Measurements from ENCODE around the gene CNFN.

CNFN gene

GRCh38 chr19:42370068-42370520 lies 20.0 kb downstream of the CNFN start:
- H3K4me3 Mint-ChIP-seq = no peak overlapping the region
- no peaks in the 10 kb centered on the region for H3K9me3 Mint-ChIP-seq (ENCODE audit: low read depth)
- no peak overlapping the region for H3K27ac Mint-ChIP-seq
- peaks cover 2% of the 10 kb centered on the region for H3K36me3 Mint-ChIP-seq
- H3K27me3 Mint-ChIP-seq = no peaks in the 10 kb centered on the region
- no peaks in the 10 kb centered on the region for H3K4me1 Mint-ChIP-seq (ENCODE audit: low read depth)

GRCh38 chr19:42369433-42370067 lies 20.5 kb downstream of the CNFN start:
- H3K27ac Mint-ChIP-seq = no peak overlapping the region
- H3K36me3 Mint-ChIP-seq = peaks cover 2% of the 10 kb centered on the region
- no peaks in the 10 kb centered on the region for H3K4me1 Mint-ChIP-seq (ENCODE audit: low read depth)
- H3K9me3 Mint-ChIP-seq (ENCODE audit: low read depth) = no peaks in the 10 kb centered on the region
- no peak overlapping the region for H3K4me3 Mint-ChIP-seq
- no peaks in the 10 kb centered on the region for H3K27me3 Mint-ChIP-seq

GRCh38 chr19:42368765-42369164 lies 21.3 kb downstream of the CNFN start:
- no peaks in the 10 kb centered on the region for H3K4me1 Mint-ChIP-seq (ENCODE audit: low read depth)
- H3K9me3 Mint-ChIP-seq (ENCODE audit: low read depth) = no peaks in the 10 kb centered on the region
- H3K4me3 Mint-ChIP-seq = no peak overlapping the region
- H3K27ac Mint-ChIP-seq = no peak overlapping the region
- peaks cover 3% of the 10 kb centered on the region for H3K36me3 Mint-ChIP-seq
- no peaks in the 10 kb centered on the region for H3K27me3 Mint-ChIP-seq

GRCh38 chr19:42368360-42368759 lies 21.7 kb downstream of the CNFN start:
- Mint-ChIP-seq H3K4me1 (ENCODE audit: low read depth) (no peaks in the 10 kb centered on the region), H3K36me3 (peaks cover 6% of the 10 kb centered on the region)

GRCh38 chr19:42367929-42368328 lies 22.2 kb downstream of the CNFN start:
- Mint-ChIP-seq H3K4me1 (ENCODE audit: low read depth) (no peaks in the 10 kb centered on the region), H3K4me3 (no peak overlapping the region), H3K9me3 (ENCODE audit: low read depth) (no peaks in the 10 kb centered on the region), H3K27ac (no peak overlapping the region), H3K27me3 (no peaks in the 10 kb centered on the region), H3K36me3 (peaks cover 6% of the 10 kb centered on the region)

More at GRCh38 chr19:42368360-42368759, 21.7 kb downstream of the CNFN start:
- H3K27ac Mint-ChIP-seq = no peak overlapping the region
- no peaks in the 10 kb centered on the region for H3K9me3 Mint-ChIP-seq (ENCODE audit: low read depth)
- no peak overlapping the region for H3K4me3 Mint-ChIP-seq
- H3K27me3 Mint-ChIP-seq = no peaks in the 10 kb centered on the region

GRCh38 chr19:42366673-42367072 lies 23.4 kb downstream of the CNFN start:
- no peak overlapping the region for H3K4me3 Mint-ChIP-seq
- no peaks in the 10 kb centered on the region for H3K27me3 Mint-ChIP-seq
- H3K36me3 Mint-ChIP-seq = peaks cover 5% of the 10 kb centered on the region
- H3K4me1 Mint-ChIP-seq (ENCODE audit: low read depth) = no peaks in the 10 kb centered on the region
- H3K9me3 Mint-ChIP-seq (ENCODE audit: low read depth) = no peaks in the 10 kb centered on the region
- no peak overlapping the region for H3K27ac Mint-ChIP-seq

GRCh38 chr19:42363614-42364346 lies 26.3 kb downstream of the CNFN start:
- Mint-ChIP-seq H3K27me3 (no peaks in the 10 kb centered on the region), H3K9me3 (ENCODE audit: low read depth) (no peaks in the 10 kb centered on the region), H3K4me3 (no peak overlapping the region), H3K36me3 (peaks cover 5% of the 10 kb centered on the region), H3K27ac (no peak overlapping the region), H3K4me1 (ENCODE audit: low read depth) (no peaks in the 10 kb centered on the region)

GRCh38 chr19:42362891-42363440 lies 27.1 kb downstream of the CNFN start:
- no peaks in the 10 kb centered on the region for H3K9me3 Mint-ChIP-seq (ENCODE audit: low read depth)
- no peaks in the 10 kb centered on the region for H3K4me1 Mint-ChIP-seq (ENCODE audit: low read depth)
- H3K27me3 Mint-ChIP-seq = no peaks in the 10 kb centered on the region
- H3K36me3 Mint-ChIP-seq = peaks cover 5% of the 10 kb centered on the region
- no peak overlapping the region for H3K4me3 Mint-ChIP-seq
- no peak overlapping the region for H3K27ac Mint-ChIP-seq

GRCh38 chr19:42362342-42362741 lies 27.8 kb downstream of the CNFN start:
- Mint-ChIP-seq H3K4me3 (no peak overlapping the region), H3K27ac (no peak overlapping the region), H3K4me1 (ENCODE audit: low read depth) (no peaks in the 10 kb centered on the region), H3K27me3 (no peaks in the 10 kb centered on the region), H3K9me3 (ENCODE audit: low read depth) (no peaks in the 10 kb centered on the region), H3K36me3 (peaks cover 5% of the 10 kb centered on the region)

- Mint-ChIP-seq H3K4me1 (ENCODE audit: low read depth) (no peaks in the 10 kb centered on the region), H3K4me3 (no peak overlapping the region), H3K27me3 (no peaks in the 10 kb centered on the region), H3K36me3 (peaks cover 5% of the 10 kb centered on the region), H3K27ac (no peak overlapping the region), H3K9me3 (ENCODE audit: low read depth) (no peaks in the 10 kb centered on the region)
These were observed 28.6 kb downstream of the CNFN start for GRCh38 chr19:42361545-42361910.

- Mint-ChIP-seq H3K9me3 (ENCODE audit: low read depth) (no peaks in the 10 kb centered on the region), H3K36me3 (peaks cover 5% of the 10 kb centered on the region), H3K27ac (no peak overlapping the region), H3K4me1 (ENCODE audit: low read depth) (no peaks in the 10 kb centered on the region), H3K4me3 (no peak overlapping the region), H3K27me3 (no peaks in the 10 kb centered on the region)
These were observed 29.1 kb downstream of the CNFN start for GRCh38 chr19:42360787-42361544.

GRCh38 chr19:42357290-42357689 lies 32.8 kb downstream of the CNFN start:
- Mint-ChIP-seq H3K9me3 (ENCODE audit: low read depth) (no peaks in the 10 kb centered on the region), H3K36me3 (peaks cover 2% of the 10 kb centered on the region), H3K4me3 (no peak overlapping the region), H3K4me1 (ENCODE audit: low read depth) (no peaks in the 10 kb centered on the region), H3K27me3 (no peaks in the 10 kb centered on the region), H3K27ac (no peak overlapping the region)

GRCh38 chr19:42356686-42357085 lies 33.4 kb downstream of the CNFN start:
- Mint-ChIP-seq H3K4me3 (no peak overlapping the region), H3K9me3 (ENCODE audit: low read depth) (no peaks in the 10 kb centered on the region), H3K4me1 (ENCODE audit: low read depth) (no peaks in the 10 kb centered on the region), H3K36me3 (peaks cover 2% of the 10 kb centered on the region), H3K27ac (no peak overlapping the region), H3K27me3 (no peaks in the 10 kb centered on the region)

GRCh38 chr19:42355896-42356295 lies 34.2 kb downstream of the CNFN start:
- H3K9me3 Mint-ChIP-seq (ENCODE audit: low read depth) = no peaks in the 10 kb centered on the region
- no peak overlapping the region for H3K4me3 Mint-ChIP-seq
- no peak overlapping the region for H3K27ac Mint-ChIP-seq
- no peaks in the 10 kb centered on the region for H3K27me3 Mint-ChIP-seq
- peaks cover 2% of the 10 kb centered on the region for H3K36me3 Mint-ChIP-seq
- H3K4me1 Mint-ChIP-seq (ENCODE audit: low read depth) = no peaks in the 10 kb centered on the region
